ENCODE results near the gene RPS10. TPM values are rescaled to one million over a fixed set of nuclear protein-coding genes. Genes with fewer than 3 reads are reported as not detected.

RPS10 gene
- total RNA-seq = 755 and 4,125 TPM in 2 replicates

- peak; percentile 65 for DNase-seq (ENCODE audit: low read depth)
These were observed at the start of gene RPS10 for GRCh38 chr6:34425498-34426410. Gene RPS10 (minus strand): TSS chr6:34426069. CDS start chr6:34425221, 848 bp downstream.

- no peak for DNase-seq (ENCODE audit: low read depth)
These were observed 49.4 kb upstream of the RPS10 start for GRCh38 chr6:34475238-34475682.

- no peak for DNase-seq (ENCODE audit: low read depth)
These were observed 48.9 kb upstream of the RPS10 start for GRCh38 chr6:34474754-34475153.

- no peak for DNase-seq (ENCODE audit: low read depth)
These were observed 48.1 kb upstream of the RPS10 start for GRCh38 chr6:34473967-34474366.

GRCh38 chr6:34472425-34472824 lies 46.6 kb upstream of the RPS10 start:
- no peak for DNase-seq (ENCODE audit: low read depth)

GRCh38 chr6:34469499-34469898 lies 43.6 kb upstream of the RPS10 start:
- no peak for DNase-seq (ENCODE audit: low read depth)

- DNase-seq (ENCODE audit: low read depth) = no peak
These were observed 42.6 kb upstream of the RPS10 start for GRCh38 chr6:34468378-34468892.

GRCh38 chr6:34466242-34467185 lies 40.6 kb upstream of the RPS10 start:
- no peak for DNase-seq (ENCODE audit: low read depth)

- DNase-seq (ENCODE audit: low read depth) = no peak
These were observed 39.8 kb upstream of the RPS10 start, which contains the start of gene PACSIN1 for GRCh38 chr6:34465531-34466241. Gene PACSIN1 (plus strand): TSS chr6:34466076. CDS start chr6:34526306, 60,230 bp downstream.

GRCh38 chr6:34463849-34464248 lies 38.0 kb upstream of the RPS10 start:
- DNase-seq (ENCODE audit: low read depth) = no peak

GRCh38 chr6:34463299-34463698 lies 37.4 kb upstream of the RPS10 start:
- no peak for DNase-seq (ENCODE audit: low read depth)

- no peak for DNase-seq (ENCODE audit: low read depth)
These were observed 36.7 kb upstream of the RPS10 start for GRCh38 chr6:34462551-34462971.

GRCh38 chr6:34462010-34462409 lies 36.1 kb upstream of the RPS10 start:
- no peak for DNase-seq (ENCODE audit: low read depth)

GRCh38 chr6:34460796-34461507 lies 35.1 kb upstream of the RPS10 start:
- DNase-seq (ENCODE audit: low read depth) = no peak

GRCh38 chr6:34459899-34460593 lies 34.2 kb upstream of the RPS10 start:
- DNase-seq (ENCODE audit: low read depth) = peak; percentile 51

- no peak for DNase-seq (ENCODE audit: low read depth)
These were observed 32.2 kb upstream of the RPS10 start for GRCh38 chr6:34457742-34458735.

- DNase-seq (ENCODE audit: low read depth) = no peak
These were observed 31.5 kb upstream of the RPS10 start for GRCh38 chr6:34457382-34457741.

- DNase-seq (ENCODE audit: low read depth) = no peak
These were observed 30.0 kb upstream of the RPS10 start for GRCh38 chr6:34455831-34456230.

GRCh38 chr6:34451192-34451591 lies 25.3 kb upstream of the RPS10 start:
- DNase-seq (ENCODE audit: low read depth) = no peak
